Fibroblast of lung (primary cell): ENCODE results near the gene ZNF382. TPM values are rescaled to one million over a fixed set of nuclear protein-coding genes. Genes with fewer than 3 reads are reported as not detected.

Experiments used
- DNase-seq, 2 donors: peaks; one replicate each; pipeline versions ENCODE4 v3.0.0 to v3.0.0-alpha.2; 2010; ENCODE audit warnings: low read depth in 2 of 2
- H2AFZ ChIP-seq: 2 replicates; pipeline ENCODE4 v1.5.1; 2012; ENCODE audit warnings: low read length, control low read depth, inconsistent platforms
- H3K27ac ChIP-seq: 2 replicates; pipeline ENCODE4 v1.5.1; 2011; ENCODE audit warnings: low read length, control low read depth; ENCODE audit not compliant: insufficient read depth
- H3K27me3 ChIP-seq: 2 replicates; pipeline ENCODE4 v1.5.1; 2011; ENCODE audit warnings: mild to moderate bottlenecking, low read length; ENCODE audit not compliant: control insufficient read depth, insufficient read depth
- H3K36me3 ChIP-seq: 2 replicates; pipeline ENCODE4 v1.5.1; 2011; ENCODE audit warnings: low read length; ENCODE audit not compliant: control insufficient read depth, insufficient read depth
- H3K4me1 ChIP-seq: 2 replicates; pipeline ENCODE4 v1.5.1; 2011; ENCODE audit warnings: low read length; ENCODE audit not compliant: control insufficient read depth, insufficient read depth; ENCODE audit errors: extremely low read depth
- H3K4me2 ChIP-seq: 2 replicates; pipeline ENCODE4 v1.5.1; 2011; ENCODE audit warnings: low read length, control low read depth; ENCODE audit not compliant: insufficient read depth; ENCODE audit errors: extremely low read depth
- H3K4me3 ChIP-seq, 4 experiments: fragments of 200-600 bp in 1 of 4; sonication (generic) in 1 of 4; replicated peaks in 1 of 4; 2 replicates each; pipeline ENCODE4 v1.5.1; 2011 to 2016; ENCODE audit warnings: low read length in 4 of 4, low read depth in 3 of 4, mild to moderate bottlenecking in 3 of 4, control low read depth in 2 of 4, inconsistent platforms in 1 of 4, mixed read lengths in 1 of 4; ENCODE audit not compliant: insufficient read depth in 1 of 4; ENCODE audit errors: control extremely low read depth in 1 of 4
- H3K79me2 ChIP-seq: 2 replicates; pipeline ENCODE4 v1.5.1; 2012; ENCODE audit warnings: mild to moderate bottlenecking, low read length, inconsistent platforms; ENCODE audit not compliant: control insufficient read depth, insufficient read depth
- H3K9ac ChIP-seq: 2 replicates; pipeline ENCODE4 v1.5.1; 2011; ENCODE audit warnings: mild to moderate bottlenecking, low read length, control low read depth; ENCODE audit not compliant: insufficient read depth
- H3K9me3 ChIP-seq: 2 replicates; pipeline ENCODE4 v1.5.1; 2012; ENCODE audit warnings: low read depth, low read length; ENCODE audit not compliant: control insufficient read depth, insufficient read depth
- H4K20me1 ChIP-seq: 2 replicates; pipeline ENCODE4 v1.5.1; 2011; ENCODE audit warnings: low read length; ENCODE audit not compliant: control insufficient read depth, insufficient read depth; ENCODE audit errors: extremely low read depth
- CTCF ChIP-seq, 2 donors: IDR thresholded peaks in 1 of 2; conservative IDR thresholded peaks in 1 of 2; 1 replicate in 1 of 2; 2 replicates in 1 of 2; pipeline ENCODE4 v1.5.1; 2011 to 2012; ENCODE audit warnings: low read length in 2 of 2, control low read depth in 1 of 2, inconsistent platforms in 1 of 2, low read depth in 1 of 2, mild to moderate bottlenecking in 1 of 2
- EZH2 ChIP-seq: IDR thresholded peaks from 2 replicates; pipeline ENCODE4 v1.5.1; 2012; ENCODE audit warnings: low read length, control low read depth, mild to moderate bottlenecking; ENCODE audit errors: missing control alignments
- polyA plus RNA-seq, 2 donors: library from polyadenylated mRNA; depleted of rRNA in 1 of 2; stranded (reverse) in 1 of 2; unstranded in 1 of 2; fragments of >200 nt; gene quantifications; 2 replicates each; pipeline ENCODE4 v1.2.1, GENCODE V29; 2011 to 2012; ENCODE audit warnings: missing spikeins in 1 of 2
- total RNA-seq: library from RNA; depleted of rRNA; stranded (reverse); fragments of >200 nt; gene quantifications from 2 replicates; pipeline ENCODE4 v1.2.1, GENCODE V29; 2014

The ZNF382 gene
- total and polyA plus RNA-seq, 2 donors (not counting 1 experiment from before 2014, with no cell fraction given): 0.77 to 16.0 TPM

- Histone ChIP-seq H3K79me2 (no peaks in the 10 kb centered on the region), H3K27ac (no peak overlapping the region), H3K4me1 (no peaks in the 10 kb centered on the region), H3K4me2 (no peak overlapping the region), H3K9ac (no peak overlapping the region), H3K4me3 (no peak overlapping the region), H2AFZ (no peak overlapping the region), H4K20me1 (no peaks in the 10 kb centered on the region), H3K9me3 (no peaks in the 10 kb centered on the region), H3K36me3 (no peaks in the 10 kb centered on the region), H3K27me3 (no peaks in the 10 kb centered on the region)
- no peak for DNase-seq
- TF ChIP-seq CTCF (conservative IDR thresholded peaks at IDR 0.05 in 1 of 2, IDR thresholded peaks at IDR 0.05 in 1 of 2; ENCODE audit: low read depth in 1 of 2, low read length in 2 of 2) (no peak), EZH2 (no peak)
These were observed 30.2 kb downstream of the ZNF382 start for GRCh38 chr19:36635342-36635741.

GRCh38 chr19:36638862-36639510 lies 33.9 kb downstream of the ZNF382 start:
- Histone ChIP-seq H3K27me3 (no peaks in the 10 kb centered on the region), H3K4me1 (no peaks in the 10 kb centered on the region), H3K9me3 (no peaks in the 10 kb centered on the region), H3K4me3 (no peak overlapping the region), H3K27ac (no peak overlapping the region), H2AFZ (no peak overlapping the region), H3K36me3 (no peaks in the 10 kb centered on the region), H3K9ac (no peak overlapping the region), H4K20me1 (no peaks in the 10 kb centered on the region), H3K79me2 (no peaks in the 10 kb centered on the region), H3K4me2 (no peak overlapping the region)
- DNase-seq: peak; percentile 4 to 8
- TF ChIP-seq CTCF (conservative IDR thresholded peaks at IDR 0.05 in 1 of 2, IDR thresholded peaks at IDR 0.05 in 1 of 2; ENCODE audit: low read depth in 1 of 2, low read length in 2 of 2) (no peak), EZH2 (no peak)

DNA sequence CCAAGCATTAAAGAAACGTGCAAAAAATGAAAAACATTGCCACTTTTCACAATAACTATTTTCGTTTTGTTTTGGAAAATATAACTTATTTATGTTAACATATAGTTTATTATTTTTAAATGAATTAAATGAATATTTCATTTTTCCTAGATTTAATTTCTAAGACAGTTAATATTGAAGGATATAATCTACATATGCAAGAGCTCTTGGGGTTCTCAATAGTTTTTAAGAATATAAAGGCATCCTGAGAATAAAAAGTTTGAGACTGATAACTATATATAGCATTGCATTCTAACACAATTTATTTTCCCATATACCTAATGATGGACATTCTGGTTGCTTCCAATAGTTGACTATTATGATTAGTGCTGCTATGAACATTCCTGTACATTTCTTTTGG lies 41.6 kb downstream of the ZNF382 start:
- Histone ChIP-seq H3K4me2 (no peak overlapping the region), H3K79me2 (no peaks in the 10 kb centered on the region), H3K9ac (no peak overlapping the region), H3K27ac (no peak overlapping the region), H3K4me3 (no peak overlapping the region), H3K9me3 (no peaks in the 10 kb centered on the region), H3K36me3 (peaks cover 1% of the 10 kb centered on the region), H2AFZ (no peak overlapping the region), H4K20me1 (no peaks in the 10 kb centered on the region), H3K27me3 (no peaks in the 10 kb centered on the region), H3K4me1 (no peaks in the 10 kb centered on the region)
- no peak for DNase-seq
- TF ChIP-seq EZH2 (no peak), CTCF (conservative IDR thresholded peaks at IDR 0.05 in 1 of 2, IDR thresholded peaks at IDR 0.05 in 1 of 2; ENCODE audit: low read depth in 1 of 2, low read length in 2 of 2) (no peak)
